Transverse colon (tissue), 4 donors: Measurements from ENCODE around the gene AADAT.

Experiments
- EP300 ChIP-seq: sonication (generic); formaldehyde crosslinking; IDR thresholded peaks from one replicate; pipeline ENCODE4 v1.6.1; 2017; ENCODE audit warnings: antibody characterized with exemption, low read depth
- POLR2A ChIP-seq: fragments of 450-650 bp; IDR thresholded peaks from one replicate; pipeline ENCODE4 v1.6.1; 2016; ENCODE audit warnings: antibody characterized with exemption, mild to moderate bottlenecking, moderate library complexity
- POLR2AphosphoS5 ChIP-seq, 3 donors: sonication (generic); formaldehyde crosslinking; IDR thresholded peaks; one replicate each; pipeline ENCODE4 v1.6.1; 2016; ENCODE audit warnings: antibody characterized with exemption in 3 of 3
- TF ChIP-seq, protein P1 (sequence below), 5 experiments: fragments of 200-600 bp in 3 of 5; fragments of 450-650 bp in 2 of 5; sonication (generic) in 3 of 5; IDR thresholded peaks; 1 replicate in 2 of 5; 2 replicates in 3 of 5; pipeline ENCODE4 v1.5.1; 2016 to 2017; ENCODE audit warnings: antibody characterized with exemption in 5 of 5, inconsistent platforms in 3 of 5, mild to moderate bottlenecking in 2 of 5, moderate library complexity in 1 of 5

DNA sequence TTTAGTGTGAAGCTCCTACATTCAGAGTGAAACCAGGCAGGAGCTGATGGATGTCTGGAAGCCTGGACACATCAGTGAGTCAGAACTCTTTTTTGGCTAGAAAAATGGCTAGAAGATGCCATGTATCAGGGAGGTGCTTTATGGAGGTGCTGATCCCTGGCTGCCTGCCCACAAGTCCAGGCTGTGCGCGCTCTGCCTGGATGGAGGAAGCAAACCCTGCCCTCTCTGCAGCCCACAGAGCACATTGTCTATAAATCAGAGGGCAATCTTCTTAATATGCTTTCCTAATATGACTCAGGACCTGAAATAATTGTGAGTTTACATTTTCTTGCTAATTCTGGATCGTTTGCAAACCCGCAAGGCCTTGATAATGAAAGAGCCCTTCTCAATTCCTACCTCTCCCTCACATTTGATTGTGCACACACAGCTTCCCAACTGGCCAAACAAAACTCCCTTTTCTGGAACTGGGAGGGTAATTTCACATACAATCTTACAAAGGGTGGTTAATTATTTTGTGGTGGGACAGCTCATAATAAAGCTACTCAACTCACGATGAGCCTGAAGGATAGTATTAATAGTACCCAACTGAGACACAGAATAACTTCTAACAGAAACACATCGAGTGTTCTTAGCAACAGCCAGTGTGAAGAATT lies 75.3 kb downstream of the AADAT start:
- TF ChIP-seq POLR2AphosphoS5 (IDR thresholded peaks at IDR 0.05) (no peak), POLR2A (no peak), EP300 (no peak)
- TF ChIP-seq, protein P1, sequence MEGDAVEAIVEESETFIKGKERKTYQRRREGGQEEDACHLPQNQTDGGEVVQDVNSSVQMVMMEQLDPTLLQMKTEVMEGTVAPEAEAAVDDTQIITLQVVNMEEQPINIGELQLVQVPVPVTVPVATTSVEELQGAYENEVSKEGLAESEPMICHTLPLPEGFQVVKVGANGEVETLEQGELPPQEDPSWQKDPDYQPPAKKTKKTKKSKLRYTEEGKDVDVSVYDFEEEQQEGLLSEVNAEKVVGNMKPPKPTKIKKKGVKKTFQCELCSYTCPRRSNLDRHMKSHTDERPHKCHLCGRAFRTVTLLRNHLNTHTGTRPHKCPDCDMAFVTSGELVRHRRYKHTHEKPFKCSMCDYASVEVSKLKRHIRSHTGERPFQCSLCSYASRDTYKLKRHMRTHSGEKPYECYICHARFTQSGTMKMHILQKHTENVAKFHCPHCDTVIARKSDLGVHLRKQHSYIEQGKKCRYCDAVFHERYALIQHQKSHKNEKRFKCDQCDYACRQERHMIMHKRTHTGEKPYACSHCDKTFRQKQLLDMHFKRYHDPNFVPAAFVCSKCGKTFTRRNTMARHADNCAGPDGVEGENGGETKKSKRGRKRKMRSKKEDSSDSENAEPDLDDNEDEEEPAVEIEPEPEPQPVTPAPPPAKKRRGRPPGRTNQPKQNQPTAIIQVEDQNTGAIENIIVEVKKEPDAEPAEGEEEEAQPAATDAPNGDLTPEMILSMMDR (IDR thresholded peaks at IDR 0.05): no peak
